Measurements from ENCODE around the gene LGALS12.
"Not testable (repeated sequence)": the region's sequence is repeated elsewhere in the genome, so short reads cannot be mapped to it uniquely, and the experiment has no call there.

LGALS12 gene

GRCh38 chr11:63534895-63535461 lies 29.1 kb downstream of the LGALS12 start:
- DNase-seq = no peak

- DNase-seq = no peak
Observed at GRCh38 chr11:63535734-63536133, 29.9 kb downstream of the LGALS12 start.

DNA sequence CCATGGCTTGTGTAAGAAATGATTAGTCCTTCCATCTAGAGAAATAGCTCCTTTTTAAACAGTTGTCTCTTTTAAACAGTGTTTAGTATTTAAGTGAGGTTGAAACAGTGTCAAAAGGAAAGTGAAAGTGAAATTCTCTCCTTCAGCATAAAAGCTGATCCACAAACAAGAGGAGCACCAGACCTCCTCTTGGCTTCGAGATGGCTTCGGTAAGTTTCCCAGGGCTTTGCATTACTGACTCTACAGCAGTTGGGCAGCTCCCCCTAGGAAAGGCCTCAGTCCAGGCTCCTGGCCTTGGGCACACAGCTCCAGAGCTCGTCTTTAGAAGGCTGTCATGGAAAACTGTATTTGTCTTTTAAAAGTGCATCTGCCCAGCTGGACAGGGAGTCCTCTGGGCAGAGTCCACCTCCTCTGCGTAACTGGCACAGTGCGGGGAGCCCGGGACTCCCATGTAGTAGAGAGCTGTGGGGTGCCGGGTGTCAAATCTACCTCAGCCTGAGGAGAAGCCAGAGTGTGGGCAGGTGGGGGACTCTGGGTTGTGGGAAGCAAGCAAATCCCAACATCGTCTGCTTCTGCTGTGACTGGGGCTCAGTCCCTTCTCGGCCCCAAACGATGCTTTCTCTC lies 30.9 kb downstream of the LGALS12 start, which contains the start of gene PLAAT4:
TSS of gene PLAAT4 (plus strand) at position 140 of the 624 bp plus-strand sequence. CDS start at position 201, 61 bp downstream.
- DNase-seq = no peak

DNA sequence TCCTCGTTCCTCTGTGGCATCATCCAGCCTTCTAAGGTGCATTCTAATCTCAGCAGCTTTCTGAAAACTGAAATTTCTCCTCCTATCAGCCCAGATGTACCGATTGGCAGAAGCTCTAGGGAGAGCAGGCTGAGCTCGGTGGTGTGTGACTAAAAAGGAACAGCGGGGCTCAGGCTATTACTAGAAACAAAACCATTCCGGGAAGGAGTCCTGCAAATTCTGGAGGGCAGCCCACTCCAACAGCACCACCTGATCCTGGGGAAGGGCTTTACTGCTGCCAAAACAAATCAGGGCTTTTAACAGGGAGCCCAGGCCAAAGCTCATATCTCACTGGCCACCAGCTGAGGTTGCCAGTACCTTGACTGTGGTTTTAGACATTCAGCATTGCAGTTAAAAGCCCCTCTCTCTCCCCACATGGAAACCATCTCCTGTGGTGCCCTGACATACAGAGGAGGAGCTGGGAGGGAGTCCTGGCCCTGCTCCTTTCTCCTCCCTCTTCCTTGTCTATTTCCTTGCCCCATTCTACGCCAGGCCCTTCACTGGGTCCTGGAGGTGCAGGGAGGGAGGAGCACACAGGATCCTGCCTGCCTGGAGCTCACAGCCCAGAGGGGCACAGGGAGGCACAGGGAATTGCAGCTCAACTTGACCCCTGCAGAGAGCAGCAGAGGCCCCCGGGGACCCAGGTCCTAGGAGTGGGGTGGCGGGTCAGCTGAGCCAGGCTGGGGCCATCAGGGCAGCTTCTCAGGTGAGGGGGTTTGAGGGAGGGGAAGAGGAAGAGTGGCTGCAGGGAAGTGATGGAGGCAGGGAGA lies 31.6 kb downstream of the LGALS12 start:
- no peak for DNase-seq

DNA sequence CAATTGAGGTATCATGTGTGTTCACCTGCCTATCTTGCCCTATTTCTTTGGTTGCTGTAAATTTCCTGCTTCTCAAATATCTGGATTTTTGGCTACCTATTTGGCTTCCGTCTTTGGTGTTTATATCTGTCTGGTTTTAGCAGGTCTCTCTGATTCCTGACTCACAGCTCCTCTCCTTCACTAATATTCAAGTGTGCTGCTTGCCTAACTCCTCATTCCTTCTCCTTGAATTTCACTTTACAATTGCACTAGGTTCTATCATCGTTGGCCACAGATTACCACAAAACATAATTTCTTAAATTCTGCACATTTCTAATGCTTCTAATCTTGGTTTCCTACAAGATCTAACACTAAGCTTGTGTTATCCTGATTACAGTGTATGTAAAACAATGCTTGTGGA lies 36.6 kb downstream of the LGALS12 start:
- DNase-seq = not testable (repeated sequence)

DNA sequence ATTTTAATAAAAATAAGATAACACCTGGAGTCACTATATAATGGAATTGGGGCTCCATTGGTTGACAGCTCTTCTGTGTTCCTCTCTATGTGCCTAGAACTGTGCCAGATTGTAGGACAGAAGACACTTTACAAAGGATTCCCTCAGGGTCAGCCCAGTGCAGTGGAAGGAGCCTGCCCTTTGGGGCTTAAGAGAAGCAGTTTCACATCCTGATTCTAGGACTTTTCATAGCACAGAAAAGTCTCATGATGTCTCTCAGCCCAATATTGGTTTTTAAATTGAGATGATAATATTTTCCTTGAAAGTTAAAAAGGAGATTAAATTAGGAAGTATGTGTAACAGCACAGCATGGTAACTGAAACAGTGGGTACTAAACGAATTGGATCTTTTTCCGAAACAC lies 37.8 kb downstream of the LGALS12 start:
- no peak for DNase-seq

DNA sequence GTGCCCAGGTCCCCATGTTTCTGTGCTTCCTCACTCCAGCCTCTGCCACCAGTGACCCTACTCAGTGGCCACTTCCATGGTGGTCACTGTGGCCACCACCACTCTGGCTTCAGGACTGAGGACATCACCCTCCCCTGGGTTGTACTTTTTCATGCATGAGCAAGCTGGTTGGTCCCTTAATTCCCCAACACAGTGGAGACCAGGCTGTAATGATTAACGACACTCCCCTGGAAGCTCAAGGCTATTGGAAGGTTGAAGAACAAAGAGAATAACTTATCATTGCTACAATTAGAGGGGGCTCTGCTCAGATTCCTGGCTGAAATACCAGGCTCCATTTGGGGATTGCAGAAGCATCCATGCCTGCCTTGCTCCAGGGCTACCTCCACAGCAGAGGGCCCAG lies 41.2 kb downstream of the LGALS12 start:
- DNase-seq = peak; percentile 30

GRCh38 chr11:63548178-63548577 lies 42.3 kb downstream of the LGALS12 start:
- no peak for DNase-seq

GRCh38 chr11:63549411-63549810 lies 43.5 kb downstream of the LGALS12 start:
- no peak for DNase-seq

DNA sequence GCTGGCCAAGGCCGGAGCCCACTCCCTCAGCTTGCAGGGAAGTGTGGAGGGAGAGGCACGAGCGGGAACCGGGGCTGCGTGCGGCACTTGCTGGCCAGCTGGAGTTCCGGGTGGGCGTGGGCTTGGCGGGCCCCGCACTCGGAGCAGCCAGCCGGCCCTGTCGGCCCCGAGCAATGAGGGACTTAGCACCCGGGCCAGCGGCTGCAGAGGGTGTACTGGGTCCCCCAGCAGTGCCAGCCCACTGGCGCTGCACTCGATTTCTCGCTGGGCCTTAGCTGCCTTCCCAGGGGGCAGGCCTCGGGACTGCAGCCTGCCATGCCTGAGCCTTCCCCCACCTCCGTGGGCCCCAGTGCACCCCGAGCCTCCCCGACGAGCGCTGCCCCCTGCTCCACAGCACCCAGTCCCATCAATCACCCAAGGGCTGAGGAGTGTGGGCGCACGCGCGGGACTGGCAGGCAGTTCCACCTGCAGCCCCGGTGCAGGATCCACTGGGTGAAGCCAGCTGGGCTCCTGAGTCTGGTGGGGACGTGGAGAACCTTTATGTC lies 44.3 kb downstream of the LGALS12 start:
- peak; percentile 11 for DNase-seq

GRCh38 chr11:63551091-63551888 lies 45.4 kb downstream of the LGALS12 start:
- DNase-seq = no peak

GRCh38 chr11:63551889-63552266 lies 46.0 kb downstream of the LGALS12 start:
- DNase-seq = no peak

GRCh38 chr11:63552921-63553320 lies 47.0 kb downstream of the LGALS12 start:
- no peak for DNase-seq

DNA sequence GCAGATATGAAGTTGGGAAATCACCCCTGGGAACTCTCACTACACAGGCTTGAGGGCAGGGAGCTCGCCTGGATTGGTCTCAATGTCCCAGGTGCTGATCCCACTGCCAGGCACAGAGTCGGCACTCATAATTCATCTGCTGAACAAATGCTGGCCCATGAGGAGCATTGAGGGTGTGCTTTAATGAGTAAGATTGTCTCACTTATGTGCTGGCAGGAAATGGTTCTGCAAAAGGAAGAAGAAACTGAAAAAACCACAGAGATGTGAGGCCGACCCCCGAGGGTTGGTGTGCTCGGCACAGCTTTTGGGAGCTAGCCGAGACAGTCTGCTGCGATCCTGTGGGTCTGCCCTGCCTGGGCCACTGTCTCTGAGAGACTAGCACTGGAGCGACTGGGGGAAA lies 47.9 kb downstream of the LGALS12 start:
- DNase-seq = no peak

- no peak for DNase-seq
Observed at GRCh38 chr11:63554877-63555223, 49.0 kb downstream of the LGALS12 start.

GRCh38 chr11:63556404-63557013 lies 50.6 kb downstream of the LGALS12 start:
- no peak for DNase-seq

DNA sequence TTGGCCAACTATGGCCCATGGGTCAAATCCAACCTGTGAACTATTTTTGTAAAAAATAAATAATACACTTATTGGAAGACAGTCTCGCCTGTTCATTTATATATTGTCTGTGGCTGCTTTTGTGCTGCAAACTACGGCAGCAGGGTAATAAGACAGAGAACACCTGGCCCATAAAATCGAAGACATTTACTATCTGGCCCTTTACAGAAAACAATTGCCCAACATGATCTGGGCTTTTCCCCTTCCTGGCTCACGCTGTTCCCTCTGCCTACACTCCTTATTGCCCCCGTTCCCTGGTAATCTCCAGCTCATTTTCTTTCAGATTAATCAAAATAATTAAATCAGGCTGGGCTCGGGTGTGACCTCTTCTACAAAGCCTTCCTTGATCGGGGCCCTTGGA lies 51.7 kb downstream of the LGALS12 start:
- DNase-seq = no peak

GRCh38 chr11:63558459-63559157 lies 52.7 kb downstream of the LGALS12 start:
- DNase-seq = no peak

- no peak for DNase-seq
Observed at GRCh38 chr11:63560506-63561180, 54.8 kb downstream of the LGALS12 start.

- no peak for DNase-seq
Observed at GRCh38 chr11:63563201-63564055, 57.5 kb downstream of the LGALS12 start, which contains the start of gene PLAAT2. Gene PLAAT2 (minus strand): TSS chr11:63563379. CDS start chr11:63563324, 55 bp downstream.
